ENCODE data around the gene DUS4L.
A peak's percentile ranks its signal among the peaks of the same experiment; 100 is the strongest.
"Not testable (repeated sequence)": the region's sequence is repeated elsewhere in the genome, so short reads cannot be mapped to it uniquely, and the experiment has no call there.

The DUS4L gene, protein sequence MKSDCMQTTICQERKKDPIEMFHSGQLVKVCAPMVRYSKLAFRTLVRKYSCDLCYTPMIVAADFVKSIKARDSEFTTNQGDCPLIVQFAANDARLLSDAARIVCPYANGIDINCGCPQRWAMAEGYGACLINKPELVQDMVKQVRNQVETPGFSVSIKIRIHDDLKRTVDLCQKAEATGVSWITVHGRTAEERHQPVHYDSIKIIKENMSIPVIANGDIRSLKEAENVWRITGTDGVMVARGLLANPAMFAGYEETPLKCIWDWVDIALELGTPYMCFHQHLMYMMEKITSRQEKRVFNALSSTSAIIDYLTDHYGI

GRCh38 chr7:107563775-107564552 is at the start of gene DUS4L, which contains the start of gene COG5:
Gene DUS4L (plus strand): TSS chr7:107563971. CDS start chr7:107567071, 3,100 bp downstream.
Gene COG5 (minus strand): TSS chr7:107563920. CDS start chr7:107563896, 24 bp downstream.
- DNase-seq (ENCODE audit: low read depth) = peak; percentile 70

DNA sequence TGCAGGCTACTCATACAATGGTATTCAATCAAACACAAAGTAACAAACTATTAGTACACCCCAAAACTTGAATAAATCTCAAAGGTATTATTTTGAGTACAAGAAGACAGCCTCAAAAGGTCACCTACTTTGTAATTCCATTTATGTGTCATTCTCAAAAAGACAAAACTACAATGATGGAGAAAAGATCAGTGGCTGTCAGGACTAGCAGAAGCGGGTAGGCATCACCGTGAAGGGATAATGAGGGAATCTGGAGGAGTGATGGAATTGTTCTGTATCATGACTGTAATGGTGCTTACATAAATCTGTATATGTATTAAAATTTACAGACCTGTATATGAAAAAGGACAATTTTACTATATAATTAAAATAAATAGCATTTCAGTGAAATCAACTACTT is 37.1 kb upstream of the DUS4L start:
- no peak for DNase-seq (ENCODE audit: low read depth)

DNA sequence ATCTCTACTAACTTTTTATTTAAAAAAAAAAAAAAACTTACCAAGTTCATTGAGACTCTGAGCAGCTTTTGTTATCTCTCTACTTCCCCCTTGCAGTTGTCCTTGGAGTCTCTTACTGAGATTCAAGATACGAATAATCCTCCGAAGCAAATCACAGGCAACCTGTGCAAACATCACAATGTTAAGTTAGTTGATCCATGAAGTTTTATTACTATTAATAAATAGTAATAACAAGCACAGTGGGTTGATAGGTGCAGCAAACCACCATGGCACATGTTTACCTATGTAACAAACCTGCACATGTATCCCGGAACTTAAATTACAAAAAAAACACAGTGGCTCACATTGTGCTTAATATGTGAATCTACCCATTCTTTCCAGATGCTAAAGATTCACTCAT is 36.6 kb upstream of the DUS4L start:
- DNase-seq (ENCODE audit: low read depth) = no peak

DNA sequence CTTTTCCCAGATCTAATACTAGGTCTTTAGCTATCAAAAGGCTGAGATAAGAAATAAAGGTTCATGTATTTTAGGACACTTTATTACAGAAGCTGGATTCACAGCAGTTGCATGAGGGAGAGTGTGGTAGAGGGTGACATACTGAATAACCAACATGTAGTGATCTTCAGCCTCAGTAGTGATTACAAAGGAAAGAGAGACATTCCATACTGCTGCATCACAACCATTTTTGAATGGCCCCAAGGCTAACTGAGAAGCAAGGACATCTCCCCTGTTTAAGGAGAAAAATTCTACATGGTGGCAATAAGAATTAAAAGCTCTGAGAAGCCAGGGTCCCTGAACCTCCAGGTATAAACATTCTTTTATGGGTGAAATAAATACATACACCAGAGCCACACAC is 35.3 kb upstream of the DUS4L start:
- no peak for DNase-seq (ENCODE audit: low read depth)

GRCh38 chr7:107530751-107531150 is 33.0 kb upstream of the DUS4L start:
- no peak for DNase-seq (ENCODE audit: low read depth)

- DNase-seq (ENCODE audit: low read depth) = no peak
Measured at GRCh38 chr7:107534139-107534538, 29.6 kb upstream of the DUS4L start.

DNA sequence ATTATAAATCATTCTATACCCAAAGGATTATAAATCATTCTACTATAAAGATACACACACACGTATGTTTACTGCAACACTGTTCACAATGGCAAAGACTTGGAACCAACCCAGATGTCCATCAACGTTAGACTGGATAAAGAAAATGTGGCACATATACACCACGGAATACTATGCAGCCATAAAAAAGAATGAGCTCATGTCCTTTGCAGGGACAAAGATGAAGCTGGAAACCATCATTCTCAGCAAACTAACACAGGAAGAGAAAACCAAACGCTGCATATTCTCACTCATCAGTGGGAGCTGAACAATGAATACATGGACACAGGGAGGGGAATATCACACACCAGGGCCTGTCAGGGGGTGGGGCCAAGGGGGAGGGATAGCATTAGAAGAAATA is 26.5 kb upstream of the DUS4L start:
- DNase-seq (ENCODE audit: low read depth) = not testable (repeated sequence)

DNA sequence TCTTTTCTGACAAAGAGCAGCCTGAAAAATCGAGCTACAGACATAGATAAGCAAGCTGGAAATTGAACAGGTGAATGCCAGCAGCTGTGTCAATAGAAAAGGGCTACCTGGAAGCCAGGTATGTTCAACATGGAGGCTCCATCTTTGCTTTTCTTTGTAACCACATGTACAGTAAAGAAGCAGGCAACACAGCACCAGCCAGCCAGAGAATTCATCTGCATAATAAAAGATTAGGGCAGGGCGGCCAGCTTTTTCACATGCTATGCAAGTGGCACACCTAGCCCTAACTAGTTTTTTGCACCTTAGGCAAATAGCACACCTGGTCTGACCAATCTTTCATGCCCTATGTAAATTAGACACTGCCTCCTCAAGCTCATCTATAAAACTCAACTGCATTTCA is 25.8 kb upstream of the DUS4L start:
- no peak for DNase-seq (ENCODE audit: low read depth)

- no peak for DNase-seq (ENCODE audit: low read depth)
Measured at GRCh38 chr7:107543338-107543993, 20.3 kb upstream of the DUS4L start.

- no peak for DNase-seq (ENCODE audit: low read depth)
Measured at GRCh38 chr7:107544848-107545591, 18.8 kb upstream of the DUS4L start.

- no peak for DNase-seq (ENCODE audit: low read depth)
Measured at GRCh38 chr7:107551936-107552335, 11.8 kb upstream of the DUS4L start.

GRCh38 chr7:107555893-107556292 is 7.9 kb upstream of the DUS4L start:
- no peak for DNase-seq (ENCODE audit: low read depth)

GRCh38 chr7:107559864-107560263 is 3.9 kb upstream of the DUS4L start:
- DNase-seq (ENCODE audit: low read depth) = no peak

DNA sequence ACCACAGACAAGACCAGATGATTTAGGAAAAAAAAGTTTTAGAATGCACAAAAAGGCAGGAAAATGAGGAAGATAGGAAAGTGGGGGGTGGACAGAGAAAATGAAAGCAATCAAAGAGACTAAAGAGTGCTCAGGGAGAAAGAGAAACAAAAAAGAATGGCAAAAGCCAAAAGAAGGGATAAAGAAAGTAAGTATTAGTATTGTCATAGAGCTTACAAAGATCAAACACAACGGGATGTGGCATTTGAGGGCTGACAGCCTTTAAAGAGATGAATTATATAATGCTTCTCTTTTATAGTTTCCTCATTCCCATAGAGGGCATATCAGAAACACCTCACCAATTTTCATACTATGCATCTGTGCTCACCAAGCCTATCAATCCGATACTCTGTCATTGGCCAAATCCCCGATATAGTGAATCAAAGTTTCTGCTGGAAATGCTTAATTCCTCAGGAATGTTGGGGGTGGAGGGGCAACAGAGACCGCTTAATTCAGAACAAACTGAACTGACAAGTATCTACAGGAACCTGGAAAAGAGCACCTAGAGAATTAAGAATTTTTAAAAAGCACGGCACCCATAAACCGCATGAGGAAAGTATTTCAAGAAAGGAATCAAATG is 2.8 kb upstream of the DUS4L start:
- no peak for DNase-seq (ENCODE audit: low read depth)

DNA sequence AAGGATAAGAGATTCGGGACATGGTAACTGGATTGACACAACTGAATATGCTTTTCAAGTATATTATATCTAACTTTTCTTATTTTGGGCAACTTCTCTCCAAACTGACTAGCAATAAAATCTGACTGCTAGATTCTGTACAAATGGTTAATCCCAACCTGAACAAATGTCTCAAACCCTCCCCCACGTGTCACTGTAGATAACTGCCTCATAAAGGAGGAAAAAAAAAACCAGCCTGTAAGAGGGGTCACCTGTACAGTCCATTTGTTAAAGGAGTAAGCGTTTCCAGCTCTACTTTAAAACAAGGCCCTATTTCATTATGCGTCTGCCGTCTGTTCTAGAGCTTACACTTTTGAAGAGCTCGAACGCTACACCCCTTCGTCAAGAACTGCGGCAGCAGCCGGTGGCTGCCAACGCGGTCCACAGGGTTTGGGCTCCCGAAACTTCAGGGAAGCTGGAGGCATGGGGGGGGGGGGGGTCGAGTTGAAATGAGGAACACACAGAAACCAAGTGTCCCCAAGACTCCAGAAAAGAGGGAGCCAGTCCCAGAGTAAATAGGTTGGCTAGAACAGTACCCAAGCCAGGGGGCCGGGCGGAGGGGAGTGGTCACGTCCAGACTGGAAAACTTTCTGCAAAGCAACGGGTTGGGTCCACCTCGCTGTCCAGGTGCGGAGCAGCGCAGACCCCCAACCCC is 543 bp upstream of the DUS4L start:
- DNase-seq (ENCODE audit: low read depth) = no peak

GRCh38 chr7:107564553-107565298 is 955 bp downstream of the DUS4L start:
- DNase-seq (ENCODE audit: low read depth) = no peak

DNA sequence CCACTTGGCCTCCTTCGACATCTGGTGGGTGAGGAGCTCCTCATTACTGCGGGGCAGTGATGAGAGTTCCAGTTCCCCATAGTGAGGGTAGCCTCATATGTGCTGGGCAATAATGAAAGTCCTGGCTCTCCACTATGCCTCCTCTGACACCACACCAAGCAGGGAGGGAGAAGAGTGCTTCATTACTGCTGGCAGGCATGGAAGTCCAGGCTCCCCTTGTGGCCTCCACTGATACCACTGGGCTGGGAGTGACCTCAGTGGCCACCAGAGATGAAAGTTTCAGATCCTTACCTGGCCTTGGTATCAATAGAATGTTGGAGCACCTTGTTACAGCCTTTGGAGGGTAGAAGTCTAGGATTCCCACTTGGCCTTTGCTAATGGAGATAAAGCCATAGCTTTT is 6.5 kb downstream of the DUS4L start:
- no peak for DNase-seq (ENCODE audit: low read depth)

GRCh38 chr7:107573537-107573936 is 9.8 kb downstream of the DUS4L start:
- no peak for DNase-seq (ENCODE audit: low read depth)

DNA sequence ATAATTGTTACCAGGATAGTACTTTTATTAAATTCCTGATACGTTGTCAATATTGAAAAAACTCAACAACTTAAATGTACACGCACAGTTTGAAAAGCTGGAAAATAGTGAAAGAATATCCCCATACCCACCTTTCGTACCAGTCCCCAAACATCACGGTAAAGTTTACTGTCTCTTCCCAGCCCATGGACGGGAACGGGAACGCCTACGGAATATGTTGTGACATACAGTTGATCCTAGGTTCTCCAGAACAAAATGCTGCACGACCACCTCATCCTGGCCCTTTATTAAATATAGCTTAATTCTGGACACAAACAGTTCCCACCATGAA is 15.7 kb downstream of the DUS4L start:
- no peak for DNase-seq (ENCODE audit: low read depth)

GRCh38 chr7:107579885-107580715 is 16.3 kb downstream of the DUS4L start, which contains the start of gene BCAP29:
Gene BCAP29 (plus strand): TSS chr7:107580246. CDS start chr7:107580773, 527 bp downstream.
- DNase-seq (ENCODE audit: low read depth) = peak; percentile 49
